ENCODE data around the gene CT55. TPM values are rescaled to one million over a fixed set of nuclear protein-coding genes. Genes with fewer than 3 reads are reported as not detected.
"Not testable (repeated sequence)": the region's sequence is repeated elsewhere in the genome, so short reads cannot be mapped to it uniquely, and the experiment has no call there.

The CT55 gene
- total and polyA plus RNA-seq, 2 experiments from 2014 or later = not detected

- not testable (repeated sequence) for H3K9me2 ChIP-seq (ENCODE audit: insufficient read depth); H3K27ac Mint-ChIP-seq; H3K27ac ChIP-seq (ENCODE audit: low read depth); H3K4me3 Mint-ChIP-seq; ATAC-seq; H3K4me1 ChIP-seq (ENCODE audit: insufficient read depth); H3K36me3 Mint-ChIP-seq (ENCODE audit: low read depth); H3K27me3 ChIP-seq (ENCODE audit: insufficient read depth); H2AFZ ChIP-seq; H3K4me1 Mint-ChIP-seq; H3F3A ChIP-seq (replicated peaks; ENCODE audit: low read depth); H3K79me2 ChIP-seq (replicated peaks; ENCODE audit: insufficient read depth); H4K20me1 ChIP-seq (replicated peaks; ENCODE audit: insufficient read depth); H3K4me3 ChIP-seq; H3K27me3 Mint-ChIP-seq (ENCODE audit: insufficient read depth, low read depth, poor library complexity); H3K9me3 Mint-ChIP-seq; H3K36me3 ChIP-seq (ENCODE audit: insufficient read depth); H3K4me2 ChIP-seq
- TF ChIP-seq CTCF (conservative IDR thresholded peaks at IDR 0.05; ENCODE audit: low read depth in 2 of 2) = peak; percentile 52
- DNase-seq (ENCODE audit: low spot score) = peak; percentile 13
Observed at GRCh38 chrX:135206427-135206826, 35.2 kb upstream of the CT55 start.

- Mint-ChIP-seq H3K4me3 (no peak overlapping the region), H3K36me3 (ENCODE audit: low read depth) (no peaks in the 10 kb centered on the region), H3K4me1 (no peaks in the 10 kb centered on the region), H3K27me3 (ENCODE audit: insufficient read depth, low read depth, poor library complexity) (peaks cover 1% of the 10 kb centered on the region), H3K9me3 (no peaks in the 10 kb centered on the region), H3K27ac (no peak overlapping the region)
- H3K79me2 ChIP-seq (replicated peaks; ENCODE audit: insufficient read depth) = no peaks in the 10 kb centered on the region
- H3K4me2 ChIP-seq = no peak overlapping the region
- no peaks in the 10 kb centered on the region for H3K9me2 ChIP-seq (ENCODE audit: insufficient read depth)
- no peaks in the 10 kb centered on the region for H3F3A ChIP-seq (replicated peaks; ENCODE audit: low read depth)
- TF ChIP-seq EZH2 (IDR thresholded peaks at IDR 0.05; ENCODE audit: low read depth, unreplicated experiment) (no peak), CTCF (conservative IDR thresholded peaks at IDR 0.05; ENCODE audit: low read depth in 2 of 2) (no peak), CREB1 (CRISPR knock-in tag; IDR thresholded peaks at IDR 0.05; ENCODE audit: low read depth) (no peak), STAT1 (IDR thresholded peaks at IDR 0.05; ENCODE audit: unreplicated experiment) (no peak), POLR2AphosphoS5 (IDR thresholded peaks at IDR 0.05; ENCODE audit: low read depth) (no peak), ZNF114 (CRISPR knock-in tag; IDR thresholded peaks at IDR 0.05) (no peak), REST (IDR thresholded peaks at IDR 0.05; ENCODE audit: unreplicated experiment) (no peak), ZNF331 (CRISPR knock-in tag; IDR thresholded peaks at IDR 0.05; ENCODE audit: low read depth) (no peak), NANOG (IDR thresholded peaks at IDR 0.05; ENCODE audit: borderline replicate concordance) (no peak)
- no peaks in the 10 kb centered on the region for H3K4me1 ChIP-seq (ENCODE audit: insufficient read depth)
- no peak overlapping the region for H3K27ac ChIP-seq (ENCODE audit: low read depth)
- H3K4me3 ChIP-seq = no peak overlapping the region
- H2AFZ ChIP-seq = no peak overlapping the region
- no peaks in the 10 kb centered on the region for H3K36me3 ChIP-seq (ENCODE audit: insufficient read depth)
- H4K20me1 ChIP-seq (replicated peaks; ENCODE audit: insufficient read depth) = no peaks in the 10 kb centered on the region
- ATAC-seq (no peak), DNase-seq (ENCODE audit: low spot score) (no peak)
- no peaks in the 10 kb centered on the region for H3K27me3 ChIP-seq (ENCODE audit: insufficient read depth)
Observed at GRCh38 chrX:135200297-135200696, 29.1 kb upstream of the CT55 start.

Measured in GM23338 (cell line).